K562 (cell line): ENCODE measurements around the gene TRIM33. TPM values are rescaled to one million over a fixed set of nuclear protein-coding genes. Genes with fewer than 3 reads are reported as not detected.
A peak's percentile ranks its signal among the peaks of the same experiment; 100 is the strongest.

Source experiments
- CBX1 ChIP-seq: sonication (generic); IDR thresholded peaks from 2 replicates; pipeline ENCODE4 v1.6.1; 2016; ENCODE audit warnings: antibody characterized with exemption, low read depth, mild to moderate bottlenecking
- CEBPB ChIP-seq: fragments of 450-650 bp; IDR thresholded peaks from 2 replicates; pipeline ENCODE4 v1.6.1; 2016; ENCODE audit warnings: missing genetic modification characterization, missing compliant biosample characterization
- COPS2 ChIP-seq: fragments of 450-650 bp; conservative IDR thresholded peaks from 2 replicates; pipeline ENCODE4 v1.6.1; 2016; ENCODE audit warnings: mild to moderate bottlenecking, moderate library complexity
- ETS1 ChIP-seq: conservative IDR thresholded peaks from 2 replicates; pipeline ENCODE4 v1.6.1; 2011; ENCODE audit warnings: low read depth, mild to moderate bottlenecking, low read length; ENCODE audit not compliant: control insufficient read depth
- FUS ChIP-seq: fragments of 200-400 bp; formaldehyde crosslinking; optimal IDR thresholded peaks from 2 replicates; pipeline ENCODE3; 2017; ENCODE audit warnings: low read depth, low read length
- HDAC3 ChIP-seq: fragments of 450-650 bp; IDR thresholded peaks from 2 replicates; pipeline ENCODE4 v1.6.1; 2018; ENCODE audit warnings: borderline replicate concordance, mild to moderate bottlenecking, moderate library complexity; ENCODE audit not compliant: partially characterized antibody
- HLTF ChIP-seq: fragments of 450-650 bp; IDR thresholded peaks from 2 replicates; pipeline ENCODE4 v1.6.1; 2016
- HNRNPH1 ChIP-seq: fragments of 200-400 bp; formaldehyde crosslinking; optimal IDR thresholded peaks from 2 replicates; pipeline ENCODE3; 2017; ENCODE audit warnings: low read depth, mild to moderate bottlenecking, low read length, moderate library complexity
- PRPF4 ChIP-seq: fragments of 200-400 bp; formaldehyde crosslinking; IDR thresholded peaks from one replicate; pipeline ENCODE4 v1.6.1; 2017; ENCODE audit warnings: low read length, low read depth, mild to moderate bottlenecking; ENCODE audit not compliant: insufficient read depth, poor library complexity, severe bottlenecking
- PTRF ChIP-seq: fragments of 450-650 bp; IDR thresholded peaks from 2 replicates; pipeline ENCODE4 v1.6.1; 2016; ENCODE audit warnings: mild to moderate bottlenecking, missing genetic modification characterization, missing compliant biosample characterization
- RUNX1 ChIP-seq: sonication (generic); IDR thresholded peaks from 2 replicates; pipeline ENCODE4 v1.6.1; 2016; ENCODE audit warnings: antibody characterized with exemption, low read depth
- SIRT6 ChIP-seq: IDR thresholded peaks from one replicate; pipeline ENCODE4 v1.6.1; 2012; ENCODE audit warnings: low read depth, mild to moderate bottlenecking, control low read depth, inconsistent platforms, low read length, moderate library complexity
- SREBF2 ChIP-seq: sonication (generic); formaldehyde crosslinking; IDR thresholded peaks from 2 replicates; pipeline ENCODE4 v1.4.0; 2020; ENCODE audit warnings: mild to moderate bottlenecking, missing genetic modification reagents
- TCF3 ChIP-seq: sonication (generic); formaldehyde crosslinking; IDR thresholded peaks from 2 replicates; pipeline ENCODE4 v1.4.0; 2020; ENCODE audit warnings: mild to moderate bottlenecking, missing genetic modification reagents
- polyA plus RNA-seq, 8 experiments: library from polyadenylated mRNA; depleted of rRNA in 4 of 8; stranded (reverse) in 5 of 8; unstranded in 3 of 8; fragments of >200 nt; fragmentation: Nextera tagmentation in 2 of 8; fragmentation: Illumina TruSeq in 1 of 8; extraction: Ambion mirVana in 2 of 8; extraction: Trizol in 1 of 8; gene quantifications; 2 replicates each; pipeline versions ENCODE4 v1.2.1 to v1.2.3, GENCODE V29; 2011 to 2014; ENCODE audit warnings: inconsistent platforms in 1 of 8, missing spikeins in 1 of 8
- total RNA-seq, 7 experiments: library from RNA; depleted of rRNA in 6 of 7; stranded (reverse); fragments of >200 nt in 6 of 7; fragmentation: Illumina TruSeq in 2 of 7; extraction: Trizol in 2 of 7; gene quantifications; 2 replicates each; pipeline versions ENCODE4 v1.2.1 to v1.2.3, GENCODE V29; 2011 to 2021; ENCODE audit warnings: low replicate concordance in 1 of 7
- TF ChIP-seq, protein P1 (sequence below): sonication (generic); formaldehyde crosslinking; IDR thresholded peaks from 2 replicates; pipeline ENCODE4 v1.8.1; 2022; ENCODE audit warnings: missing genetic modification reagents
- TF ChIP-seq, protein P2 (sequence below): fragments of 250-450 bp; sonication (Bioruptor Pico); IDR thresholded peaks from 2 replicates; pipeline ENCODE4 v1.8.0; 2022; ENCODE audit warnings: inconsistent platforms, mild to moderate bottlenecking, moderate library complexity, borderline replicate concordance
- TF ChIP-seq, protein P3 (sequence below): fragments of 450-650 bp; IDR thresholded peaks from 2 replicates; pipeline ENCODE4 v1.6.1; 2018; ENCODE audit warnings: mild to moderate bottlenecking, low read depth; ENCODE audit not compliant: partially characterized antibody
- TF ChIP-seq, protein P4 (sequence below): sonication (generic); formaldehyde crosslinking; IDR thresholded peaks from 2 replicates; pipeline ENCODE4 v1.8.0; 2023; ENCODE audit warnings: missing genetic modification reagents, mild to moderate bottlenecking, borderline replicate concordance

TRIM33 gene
- total and polyA plus RNA-seq, 9 of the 15 experiments (the other 6 are each of a cell fraction or from before 2014, with no cell fraction given), result 9.3 to 58.4 (median 40.2) TPM

- TF ChIP-seq, protein P1, sequence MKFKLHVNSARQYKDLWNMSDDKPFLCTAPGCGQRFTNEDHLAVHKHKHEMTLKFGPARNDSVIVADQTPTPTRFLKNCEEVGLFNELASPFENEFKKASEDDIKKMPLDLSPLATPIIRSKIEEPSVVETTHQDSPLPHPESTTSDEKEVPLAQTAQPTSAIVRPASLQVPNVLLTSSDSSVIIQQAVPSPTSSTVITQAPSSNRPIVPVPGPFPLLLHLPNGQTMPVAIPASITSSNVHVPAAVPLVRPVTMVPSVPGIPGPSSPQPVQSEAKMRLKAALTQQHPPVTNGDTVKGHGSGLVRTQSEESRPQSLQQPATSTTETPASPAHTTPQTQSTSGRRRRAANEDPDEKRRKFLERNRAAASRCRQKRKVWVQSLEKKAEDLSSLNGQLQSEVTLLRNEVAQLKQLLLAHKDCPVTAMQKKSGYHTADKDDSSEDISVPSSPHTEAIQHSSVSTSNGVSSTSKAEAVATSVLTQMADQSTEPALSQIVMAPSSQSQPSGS (CRISPR knock-in tag), result no peak
- TF ChIP-seq HLTF, result peak; percentile 96
- no peak for TF ChIP-seq SIRT6
- TF ChIP-seq, protein P2, sequence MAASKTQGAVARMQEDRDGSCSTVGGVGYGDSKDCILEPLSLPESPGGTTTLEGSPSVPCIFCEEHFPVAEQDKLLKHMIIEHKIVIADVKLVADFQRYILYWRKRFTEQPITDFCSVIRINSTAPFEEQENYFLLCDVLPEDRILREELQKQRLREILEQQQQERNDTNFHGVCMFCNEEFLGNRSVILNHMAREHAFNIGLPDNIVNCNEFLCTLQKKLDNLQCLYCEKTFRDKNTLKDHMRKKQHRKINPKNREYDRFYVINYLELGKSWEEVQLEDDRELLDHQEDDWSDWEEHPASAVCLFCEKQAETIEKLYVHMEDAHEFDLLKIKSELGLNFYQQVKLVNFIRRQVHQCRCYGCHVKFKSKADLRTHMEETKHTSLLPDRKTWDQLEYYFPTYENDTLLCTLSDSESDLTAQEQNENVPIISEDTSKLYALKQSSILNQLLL, result no peak
- peak; percentile 94 for TF ChIP-seq RUNX1
- TF ChIP-seq ETS1, result peak; percentile 91
- TF ChIP-seq, protein P3, sequence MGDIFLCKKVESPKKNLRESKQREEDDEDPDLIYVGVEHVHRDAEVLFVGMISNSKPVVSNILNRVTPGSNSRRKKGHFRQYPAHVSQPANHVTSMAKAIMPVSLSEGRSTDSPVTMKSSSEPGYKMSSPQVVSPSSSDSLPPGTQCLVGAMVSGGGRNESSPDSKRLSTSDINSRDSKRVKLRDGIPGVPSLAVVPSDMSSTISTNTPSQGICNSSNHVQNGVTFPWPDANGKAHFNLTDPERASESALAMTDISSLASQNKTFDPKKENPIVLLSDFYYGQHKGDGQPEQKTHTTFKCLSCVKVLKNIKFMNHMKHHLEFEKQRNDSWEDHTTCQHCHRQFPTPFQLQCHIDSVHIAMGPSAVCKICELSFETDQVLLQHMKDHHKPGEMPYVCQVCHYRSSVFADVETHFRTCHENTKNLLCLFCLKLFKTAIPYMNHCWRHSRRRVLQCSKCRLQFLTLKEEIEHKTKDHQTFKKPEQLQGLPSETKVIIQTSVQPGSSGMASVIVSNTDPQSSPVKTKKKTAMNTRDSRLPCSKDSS, result no peak
- TF ChIP-seq TCF3 (CRISPR knock-in tag), result peak; percentile 99
- TF ChIP-seq SREBF2, result no peak
- TF ChIP-seq HDAC3, result peak; percentile 99
- TF ChIP-seq HNRNPH1, result no peak
- TF ChIP-seq, protein P4, sequence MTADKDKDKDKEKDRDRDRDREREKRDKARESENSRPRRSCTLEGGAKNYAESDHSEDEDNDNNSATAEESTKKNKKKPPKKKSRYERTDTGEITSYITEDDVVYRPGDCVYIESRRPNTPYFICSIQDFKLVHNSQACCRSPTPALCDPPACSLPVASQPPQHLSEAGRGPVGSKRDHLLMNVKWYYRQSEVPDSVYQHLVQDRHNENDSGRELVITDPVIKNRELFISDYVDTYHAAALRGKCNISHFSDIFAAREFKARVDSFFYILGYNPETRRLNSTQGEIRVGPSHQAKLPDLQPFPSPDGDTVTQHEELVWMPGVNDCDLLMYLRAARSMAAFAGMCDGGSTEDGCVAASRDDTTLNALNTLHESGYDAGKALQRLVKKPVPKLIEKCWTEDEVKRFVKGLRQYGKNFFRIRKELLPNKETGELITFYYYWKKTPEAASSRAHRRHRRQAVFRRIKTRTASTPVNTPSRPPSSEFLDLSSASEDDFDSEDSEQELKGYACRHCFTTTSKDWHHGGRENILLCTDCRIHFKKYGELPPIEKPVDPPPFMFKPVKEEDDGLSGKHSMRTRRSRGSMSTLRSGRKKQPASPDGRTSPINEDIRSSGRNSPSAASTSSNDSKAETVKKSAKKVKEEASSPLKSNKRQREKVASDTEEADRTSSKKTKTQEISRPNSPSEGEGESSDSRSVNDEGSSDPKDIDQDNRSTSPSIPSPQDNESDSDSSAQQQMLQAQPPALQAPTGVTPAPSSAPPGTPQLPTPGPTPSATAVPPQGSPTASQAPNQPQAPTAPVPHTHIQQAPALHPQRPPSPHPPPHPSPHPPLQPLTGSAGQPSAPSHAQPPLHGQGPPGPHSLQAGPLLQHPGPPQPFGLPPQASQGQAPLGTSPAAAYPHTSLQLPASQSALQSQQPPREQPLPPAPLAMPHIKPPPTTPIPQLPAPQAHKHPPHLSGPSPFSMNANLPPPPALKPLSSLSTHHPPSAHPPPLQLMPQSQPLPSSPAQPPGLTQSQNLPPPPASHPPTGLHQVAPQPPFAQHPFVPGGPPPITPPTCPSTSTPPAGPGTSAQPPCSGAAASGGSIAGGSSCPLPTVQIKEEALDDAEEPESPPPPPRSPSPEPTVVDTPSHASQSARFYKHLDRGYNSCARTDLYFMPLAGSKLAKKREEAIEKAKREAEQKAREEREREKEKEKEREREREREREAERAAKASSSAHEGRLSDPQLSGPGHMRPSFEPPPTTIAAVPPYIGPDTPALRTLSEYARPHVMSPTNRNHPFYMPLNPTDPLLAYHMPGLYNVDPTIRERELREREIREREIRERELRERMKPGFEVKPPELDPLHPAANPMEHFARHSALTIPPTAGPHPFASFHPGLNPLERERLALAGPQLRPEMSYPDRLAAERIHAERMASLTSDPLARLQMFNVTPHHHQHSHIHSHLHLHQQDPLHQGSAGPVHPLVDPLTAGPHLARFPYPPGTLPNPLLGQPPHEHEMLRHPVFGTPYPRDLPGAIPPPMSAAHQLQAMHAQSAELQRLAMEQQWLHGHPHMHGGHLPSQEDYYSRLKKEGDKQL, result no peak
- TF ChIP-seq CEBPB, result no peak
- no peak for TF ChIP-seq FUS
- no peak for TF ChIP-seq PTRF (tag)
- TF ChIP-seq CBX1, result peak; percentile 34; the same call in 1 of the 2 replicates
- TF ChIP-seq PRPF4, result no peak
- TF ChIP-seq COPS2, result no peak
These were observed 131.0 kb downstream of the TRIM33 start (continued) for GRCh38 chr1:114379987-114380386.
